ENCODE data around the gene MMP24.
A peak's percentile ranks its signal among the peaks of the same experiment; 100 is the strongest.
"Not testable (repeated sequence)": the region's sequence is repeated elsewhere in the genome, so short reads cannot be mapped to it uniquely, and the experiment has no call there.

Gene MMP24

DNA sequence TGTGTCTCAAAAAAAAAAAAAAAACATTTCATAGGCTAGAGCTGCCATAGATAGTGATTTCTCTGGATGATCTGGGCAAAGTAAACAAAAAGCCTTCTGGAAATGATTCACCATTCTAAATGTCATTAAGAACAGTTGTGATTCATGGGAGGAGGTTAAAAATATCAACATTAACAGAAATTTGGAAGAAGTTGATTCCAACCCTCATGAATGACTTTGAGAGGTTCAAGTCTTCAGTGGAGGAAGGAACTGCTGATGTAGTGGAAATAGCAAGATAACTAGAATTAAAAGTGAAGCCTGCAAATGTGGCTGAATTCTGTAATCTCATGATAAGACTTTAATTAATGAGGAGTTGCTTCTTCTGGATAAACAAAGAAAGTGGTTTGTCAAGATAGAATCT, 26.8 kb upstream of the MMP24 start:
- TF ChIP-seq POLR2A (IDR thresholded peaks at IDR 0.05; ENCODE audit: low read length) (no peak), GATA1 (IDR thresholded peaks at IDR 0.05; ENCODE audit: low read depth, low read length) (no peak)
- no peak for DNase-seq

DNA sequence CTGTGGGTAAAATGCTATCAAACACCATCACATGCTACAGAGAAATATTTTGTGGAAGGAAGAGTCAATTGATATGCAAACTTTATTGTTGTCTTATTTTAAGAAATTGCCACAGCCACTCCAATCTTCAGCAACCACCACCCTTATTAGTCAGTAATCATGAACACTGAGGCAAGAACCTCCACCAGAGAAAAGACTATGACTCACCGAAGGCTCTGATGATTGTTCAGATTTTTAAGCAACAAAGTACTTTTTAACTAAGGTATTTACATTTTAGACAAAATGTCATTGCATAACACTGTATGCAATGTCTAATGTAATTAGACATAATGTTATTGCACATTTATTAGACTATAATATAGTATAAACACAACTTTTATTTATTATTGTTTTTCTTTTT, 26.2 kb upstream of the MMP24 start:
- no peak for DNase-seq
- TF ChIP-seq GATA1 (IDR thresholded peaks at IDR 0.05; ENCODE audit: low read depth, low read length) (no peak), POLR2A (IDR thresholded peaks at IDR 0.05; ENCODE audit: low read length) (no peak)

DNA sequence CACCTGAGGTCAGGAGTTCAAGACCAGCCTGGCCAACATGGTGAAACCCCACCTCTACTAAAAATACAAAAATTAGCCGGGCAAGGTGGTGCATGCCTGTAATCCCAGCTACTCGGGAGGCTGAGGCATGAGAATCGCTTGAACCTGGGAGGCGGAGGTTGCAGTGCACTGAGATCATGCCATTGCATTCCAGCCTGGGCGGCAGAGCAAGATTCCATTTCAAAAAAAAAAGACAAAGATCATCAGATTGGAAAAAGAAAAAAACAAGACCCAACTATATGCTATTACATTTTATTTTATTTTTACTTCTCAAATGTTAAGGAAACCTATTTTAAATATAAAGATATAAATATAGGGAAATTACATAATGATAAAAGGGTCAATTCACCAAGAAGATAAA, 25.0 kb upstream of the MMP24 start:
- DNase-seq = not testable (repeated sequence)

DNA sequence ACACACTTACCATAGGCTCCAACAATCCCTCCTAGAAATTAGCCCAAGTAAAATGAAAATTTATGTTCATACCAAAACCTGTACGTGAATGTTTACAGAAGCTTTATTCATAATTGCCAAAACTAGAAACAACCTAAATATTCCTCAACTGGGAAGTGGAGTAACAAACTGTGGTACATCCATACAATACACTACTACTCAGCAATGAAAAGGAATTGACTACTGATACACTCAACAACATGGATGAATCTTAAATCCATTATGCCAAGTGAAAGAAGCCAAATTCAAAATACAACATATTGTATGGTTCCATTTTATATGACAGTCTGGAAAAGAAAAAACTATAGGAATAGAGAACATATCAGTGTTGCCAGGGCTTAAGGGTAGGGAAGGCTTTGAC, 19.7 kb upstream of the MMP24 start:
- DNase-seq = no peak
- no peak for TF ChIP-seq POLR2A (IDR thresholded peaks at IDR 0.05; ENCODE audit: low read length)
- no peak for TF ChIP-seq GATA1 (IDR thresholded peaks at IDR 0.05; ENCODE audit: low read depth, low read length)

DNA sequence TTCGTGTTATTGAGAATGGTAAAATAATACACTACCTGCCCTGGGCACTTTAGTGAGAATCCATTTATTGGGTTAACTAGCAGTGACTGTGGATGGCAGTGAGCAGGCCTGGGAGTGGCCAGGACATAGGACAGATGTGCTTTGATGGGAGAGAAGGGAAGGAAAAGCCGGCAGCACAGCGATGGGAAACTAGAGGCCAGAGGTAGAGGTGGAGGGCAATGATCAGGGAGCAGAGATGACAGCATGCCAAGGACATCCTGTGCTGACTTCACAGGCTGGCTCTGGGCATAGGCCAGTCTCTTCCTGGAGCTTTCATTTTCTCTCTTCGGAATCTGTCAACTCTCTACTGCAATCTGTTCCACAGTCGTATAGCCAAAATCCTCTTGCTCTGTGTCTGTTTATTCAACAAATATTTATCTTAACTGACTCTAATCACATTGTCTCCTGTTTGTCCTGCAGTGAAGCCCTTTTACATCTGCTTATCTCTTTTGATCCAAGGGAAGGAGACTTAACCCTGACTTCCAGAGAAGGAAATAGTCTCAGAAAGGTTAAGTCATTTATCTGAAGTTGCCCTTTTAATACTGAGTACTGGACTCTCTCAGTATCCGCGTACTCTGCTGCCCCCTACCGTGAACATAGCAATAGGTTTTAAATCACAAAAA, 18.4 kb upstream of the MMP24 start:
- no peak for TF ChIP-seq GATA1 (IDR thresholded peaks at IDR 0.05; ENCODE audit: low read depth, low read length)

DNA sequence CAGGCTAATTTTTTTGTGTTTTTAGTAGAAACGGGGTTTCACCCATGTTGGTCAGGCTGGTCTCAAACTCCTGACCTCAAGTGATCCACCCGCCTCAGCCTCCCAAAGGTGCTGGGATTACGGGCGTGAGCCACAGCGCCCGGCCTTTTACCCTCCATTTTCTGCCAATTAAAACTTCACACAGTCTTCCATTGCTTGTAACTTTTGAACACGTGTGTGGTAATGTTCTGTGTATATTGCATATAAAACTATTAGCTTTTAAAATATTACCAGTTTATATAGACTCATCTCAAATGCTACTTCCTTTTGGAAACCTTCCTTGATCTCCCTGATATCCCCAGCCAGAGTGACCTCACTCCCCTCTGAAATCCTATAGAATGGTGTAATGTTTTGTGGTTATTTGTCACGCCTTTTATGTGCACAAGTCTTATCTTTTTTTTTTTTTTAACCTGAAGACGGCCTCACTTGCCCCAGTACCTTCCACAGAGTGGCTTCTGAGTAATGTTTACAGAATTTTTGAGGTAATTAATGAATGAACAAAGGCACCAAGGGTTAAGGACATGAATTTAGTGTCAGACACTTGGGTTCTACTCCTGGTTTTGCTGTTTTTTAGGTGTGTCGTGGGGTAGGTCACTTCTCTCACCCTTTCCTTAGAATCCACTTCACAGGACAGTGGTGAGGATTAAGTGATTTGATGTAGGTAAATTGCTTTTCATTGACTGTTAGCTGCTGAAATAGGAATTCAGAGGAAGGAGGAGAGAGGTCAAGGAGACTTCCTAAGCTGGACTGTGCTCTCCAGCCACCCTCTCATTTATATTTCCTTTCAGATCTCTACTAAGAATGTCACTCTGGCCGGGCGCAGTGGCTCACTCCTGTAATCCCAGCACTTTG, 11.2 kb upstream of the MMP24 start:
- no peak for DNase-seq
- TF ChIP-seq POLR2A (IDR thresholded peaks at IDR 0.05; ENCODE audit: low read length) (no peak), GATA1 (IDR thresholded peaks at IDR 0.05; ENCODE audit: low read depth, low read length) (no peak)

More for the DNA sequence above, 18.4 kb upstream of the MMP24 start:
- peak; percentile 77 to 90 for DNase-seq

DNA sequence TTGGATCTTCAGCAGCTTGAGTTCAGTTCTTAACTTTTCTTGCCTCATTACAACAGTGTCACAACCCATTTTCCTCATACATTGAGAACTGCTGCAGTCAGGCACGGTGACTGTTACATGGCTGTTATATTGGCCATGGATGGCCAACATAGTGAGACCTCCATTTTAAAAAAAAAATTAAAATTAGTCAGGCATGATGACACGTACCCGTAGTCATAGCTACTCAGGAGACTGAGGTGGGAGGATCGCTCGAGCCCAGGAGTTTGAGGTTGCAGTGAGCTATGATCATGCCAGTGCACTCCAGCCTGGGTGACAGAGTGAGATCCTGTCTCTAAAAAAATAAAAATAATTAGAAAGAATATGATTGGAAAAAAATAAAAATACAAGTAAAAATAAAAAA, 9.9 kb upstream of the MMP24 start:
- no peak for DNase-seq
- TF ChIP-seq GATA1 (IDR thresholded peaks at IDR 0.05; ENCODE audit: low read depth, low read length) = no peak
- TF ChIP-seq POLR2A (IDR thresholded peaks at IDR 0.05; ENCODE audit: low read length) = no peak

DNA sequence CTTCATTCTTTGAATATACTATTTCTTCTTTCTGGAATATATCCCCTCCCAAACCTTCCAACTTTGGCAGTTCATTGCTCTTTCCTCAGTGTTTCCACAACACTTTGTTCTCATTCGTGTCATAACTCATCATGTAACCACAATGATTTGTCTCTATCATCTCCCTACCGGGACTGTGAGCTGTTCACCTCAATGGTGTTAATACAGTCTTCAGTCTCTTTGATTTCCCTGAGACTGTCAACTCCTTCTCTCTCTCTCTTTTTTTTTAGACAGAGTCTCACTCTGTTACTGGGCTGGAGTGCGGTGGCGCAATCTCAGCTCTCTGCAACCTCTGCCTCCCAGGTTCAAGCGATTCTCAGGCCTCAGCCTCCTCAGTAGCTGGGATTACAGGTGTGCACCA, 2.5 kb upstream of the MMP24 start:
- DNase-seq = no peak
- TF ChIP-seq POLR2A (IDR thresholded peaks at IDR 0.05; ENCODE audit: low read length) (no peak), GATA1 (IDR thresholded peaks at IDR 0.05; ENCODE audit: low read depth, low read length) (no peak)

DNA sequence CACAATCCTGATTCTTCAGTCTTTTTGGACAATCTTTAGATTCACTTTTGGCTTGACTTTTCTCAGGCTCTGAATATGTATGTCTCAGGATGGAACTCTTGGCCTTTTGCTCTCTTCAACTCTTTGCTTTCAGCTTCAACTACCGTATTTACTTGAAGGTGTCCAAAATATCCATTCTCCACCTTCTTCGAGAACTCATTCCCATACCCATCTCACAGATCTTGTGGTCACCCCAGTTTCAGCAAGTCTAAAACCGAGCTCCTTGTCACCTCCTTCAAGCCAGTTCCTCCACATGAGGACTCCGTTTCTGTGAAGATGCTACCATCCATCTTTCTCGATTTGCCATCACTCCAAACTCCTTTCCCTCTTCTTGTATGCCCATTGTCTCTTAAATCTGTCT, 2.0 kb upstream of the MMP24 start:
- DNase-seq = no peak
- no peak for TF ChIP-seq GATA1 (IDR thresholded peaks at IDR 0.05; ENCODE audit: low read depth, low read length)

DNA sequence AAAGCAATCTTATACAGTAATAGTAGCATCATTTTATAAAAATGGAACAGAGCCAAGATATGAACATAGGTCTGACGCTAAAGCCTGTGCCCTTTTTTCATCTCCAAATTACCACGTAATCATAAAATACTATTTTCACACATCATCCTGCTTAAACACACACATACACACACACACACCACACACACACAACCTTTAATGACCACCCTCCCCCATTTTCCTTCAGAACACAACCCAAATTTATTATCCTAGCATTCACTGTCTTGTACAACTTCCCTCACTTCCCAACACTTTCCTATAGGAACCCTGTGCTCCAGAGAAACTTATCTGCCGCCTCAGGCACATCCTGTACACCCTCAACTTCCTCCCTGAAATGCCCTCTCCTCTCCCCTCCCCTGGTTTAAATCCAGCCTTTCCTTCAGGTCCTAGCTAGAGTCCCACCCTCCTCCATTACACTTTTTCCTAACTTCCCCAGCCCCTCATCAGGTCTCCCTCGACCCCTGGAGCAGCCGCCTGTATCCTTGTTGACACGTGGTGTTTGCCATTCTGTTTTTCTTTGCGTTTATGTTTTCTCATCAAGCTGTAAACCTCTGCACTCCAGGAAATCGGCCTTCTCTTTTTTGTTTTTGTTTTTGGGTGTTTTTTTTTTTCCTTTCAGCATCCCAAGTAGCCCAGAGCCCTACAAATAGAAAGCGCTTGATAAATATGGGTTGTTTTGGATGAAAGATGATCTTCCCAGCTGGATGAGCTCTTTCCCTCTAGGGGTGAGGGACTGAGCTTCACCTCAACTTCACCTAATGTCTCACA, 968 bp upstream of the MMP24 start:
- TF ChIP-seq POLR2A (IDR thresholded peaks at IDR 0.05; ENCODE audit: low read length) = no peak
- DNase-seq = no peak

DNA sequence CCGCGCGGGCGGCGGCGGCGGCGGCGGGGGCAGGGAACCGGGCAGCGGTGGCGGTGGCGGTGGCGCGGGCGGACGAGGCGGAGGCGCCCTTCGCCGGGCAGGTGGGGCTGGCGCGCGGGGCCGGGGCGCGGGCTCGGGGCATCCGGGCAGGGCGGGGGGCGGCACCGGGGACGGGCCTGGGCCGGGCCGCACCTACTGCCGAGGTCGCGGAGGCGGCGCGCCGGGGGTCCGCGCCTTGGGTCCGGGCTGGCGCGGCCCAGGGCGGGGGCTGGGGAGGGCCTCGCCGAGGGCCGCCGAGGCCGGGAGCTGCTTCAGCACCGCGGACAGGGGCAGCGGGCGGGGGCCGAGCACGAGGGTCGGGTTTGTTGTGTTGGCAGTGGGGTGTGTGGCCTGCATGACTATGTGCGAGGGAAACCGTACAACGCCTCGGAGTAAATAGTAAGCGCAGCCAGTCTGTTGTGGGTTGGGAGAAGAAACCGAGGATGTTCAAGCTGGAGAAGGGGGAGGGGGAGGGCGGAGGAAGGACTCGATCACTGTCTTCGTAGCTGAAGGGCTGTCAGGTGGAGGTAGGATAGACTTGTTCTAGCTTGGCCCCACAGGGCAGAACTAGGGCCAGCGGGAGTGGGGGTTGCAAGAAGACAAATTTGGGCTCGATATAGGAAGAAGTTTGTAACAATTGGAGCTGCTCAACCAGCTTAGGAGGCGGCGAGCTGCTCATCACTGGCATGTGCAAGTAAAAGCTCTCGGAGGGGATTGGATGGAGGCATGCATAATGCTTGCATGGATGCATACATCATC, 593 bp downstream of the MMP24 start:
- no peak for TF ChIP-seq GATA1 (IDR thresholded peaks at IDR 0.05; ENCODE audit: low read depth, low read length)
- TF ChIP-seq POLR2A (IDR thresholded peaks at IDR 0.05; ENCODE audit: low read length) = no peak
- DNase-seq = peak; percentile 56 to 64

DNA sequence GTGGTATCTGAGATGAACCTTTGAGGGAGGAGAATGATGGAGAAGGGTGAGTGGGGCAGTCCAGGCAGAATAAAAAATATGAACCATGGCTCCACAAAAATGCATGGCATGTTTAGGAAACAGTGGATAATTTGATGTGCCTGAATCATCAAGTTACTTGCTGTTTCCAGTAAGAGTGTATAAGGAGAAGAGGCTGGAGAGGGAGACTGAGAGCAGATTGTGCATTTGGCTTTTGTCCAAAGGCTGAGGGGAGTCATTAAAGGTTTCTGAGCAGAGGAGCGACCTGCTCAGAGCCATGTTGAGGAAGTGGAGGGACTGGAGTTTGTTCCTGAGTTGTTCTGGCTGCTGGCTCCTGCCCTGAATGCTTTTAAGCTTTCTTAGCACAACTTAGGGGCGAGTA, 6.1 kb downstream of the MMP24 start:
- DNase-seq = no peak
- TF ChIP-seq GATA1 (IDR thresholded peaks at IDR 0.05; ENCODE audit: low read depth, low read length) = no peak

DNA sequence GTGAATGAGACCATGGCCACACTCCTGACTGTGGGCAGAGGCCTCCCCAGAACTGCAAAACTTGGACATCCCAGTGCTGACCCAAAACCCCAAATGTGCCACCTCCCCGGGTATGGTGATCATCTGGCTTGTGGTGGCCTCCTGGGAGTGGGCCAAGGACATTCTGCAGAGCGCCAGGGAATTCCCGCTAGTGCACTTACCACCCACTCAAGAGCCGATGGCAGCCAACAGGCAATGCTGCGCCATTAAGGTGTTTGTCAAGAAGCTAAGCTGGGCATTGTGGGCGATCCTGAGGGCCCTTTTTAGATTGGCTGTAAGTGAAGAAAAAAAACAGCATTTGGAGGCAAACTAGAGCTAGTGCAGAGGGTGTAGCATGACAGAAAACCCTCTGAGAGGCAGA, 9.4 kb downstream of the MMP24 start:
- no peak for TF ChIP-seq GATA1 (IDR thresholded peaks at IDR 0.05; ENCODE audit: low read depth, low read length)
- no peak for TF ChIP-seq POLR2A (IDR thresholded peaks at IDR 0.05; ENCODE audit: low read length)
- no peak for DNase-seq

DNA sequence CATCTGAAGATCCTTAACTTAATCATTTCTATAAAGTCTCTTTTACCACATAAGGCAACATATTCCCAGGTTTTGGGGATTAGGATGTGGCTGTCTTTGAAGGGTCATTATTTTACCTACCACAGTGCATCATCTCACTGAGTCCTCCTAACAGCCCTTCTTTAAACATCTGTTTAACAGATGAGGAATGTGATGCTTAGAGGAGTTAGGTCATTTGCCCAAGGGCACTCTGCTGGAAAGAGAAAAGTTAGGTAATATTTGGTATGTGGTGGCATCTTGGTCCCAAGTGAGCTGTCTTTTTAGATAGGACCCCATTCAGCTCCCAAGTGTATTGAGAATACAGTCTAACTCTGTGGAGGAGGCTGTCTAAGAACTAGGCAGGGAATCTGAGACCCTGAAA, 11.0 kb downstream of the MMP24 start:
- DNase-seq = no peak
- TF ChIP-seq POLR2A (IDR thresholded peaks at IDR 0.05; ENCODE audit: low read length) = no peak
- TF ChIP-seq GATA1 (IDR thresholded peaks at IDR 0.05; ENCODE audit: low read depth, low read length) = no peak
